SKM-1 treated with dmso at 0.1 percent for 144 hours (cell line): Measurements from ENCODE around the gene COL1A1.

ENCODE experiments used
- DNase-seq: peaks from one replicate; lab custom pipeline; 2025; ENCODE audit not compliant: unreplicated experiment; lab: John Stamatoyannopoulos, UW

COL1A1 gene

DNA sequence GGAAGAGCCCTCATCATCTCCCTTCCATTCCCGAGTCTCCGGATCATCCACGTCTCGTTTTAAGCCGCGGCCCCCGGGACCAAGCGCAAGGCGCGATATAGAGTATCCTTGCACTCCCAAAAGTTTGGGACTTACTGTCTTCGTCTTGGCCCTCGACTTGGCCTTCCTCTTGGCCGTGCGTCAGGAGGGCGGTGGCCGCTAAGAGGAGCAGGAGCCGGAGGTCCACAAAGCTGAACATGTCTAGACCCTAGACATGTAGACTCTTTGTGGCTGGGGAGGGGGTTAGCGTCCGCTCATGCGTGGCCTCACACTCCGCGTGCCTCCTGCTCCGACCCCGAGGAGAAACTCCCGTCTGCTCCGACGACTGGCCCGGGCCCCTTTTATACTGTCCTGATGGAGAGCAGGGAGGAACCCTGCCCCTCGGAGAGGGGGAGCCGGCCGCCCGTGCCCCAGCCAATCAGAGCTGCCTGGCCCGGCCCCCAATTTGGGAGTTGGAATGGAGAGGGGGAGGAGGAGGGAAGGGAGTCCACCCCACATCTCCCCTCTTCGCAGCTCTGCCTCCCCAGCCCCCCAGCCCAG lies at the start of gene COL1A1:
COL1A1 (minus strand) TSS at position 356 of the 579 bp plus-strand sequence; CDS start at position 238, 118 bp downstream.
- no peak for DNase-seq

DNA sequence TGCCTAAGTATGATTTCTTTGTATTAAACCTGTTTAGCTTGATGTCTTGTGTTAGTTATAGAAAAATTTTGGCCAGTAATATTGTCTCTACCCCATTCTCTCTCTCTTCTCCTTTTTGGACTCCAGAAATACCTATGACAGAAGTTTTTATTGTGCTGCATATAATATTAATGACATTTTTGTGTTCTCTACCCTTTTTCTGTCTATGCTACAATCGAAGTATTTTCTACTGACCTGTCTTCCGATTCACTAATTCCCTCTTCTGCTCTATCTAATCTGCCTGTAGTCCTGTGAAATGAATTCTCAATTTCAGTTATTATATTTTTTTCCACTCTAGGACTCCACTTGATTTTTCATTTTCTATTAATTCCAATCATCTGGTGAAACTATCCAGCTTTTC lies 46.8 kb upstream of the COL1A1 start:
- DNase-seq: no peak

DNA sequence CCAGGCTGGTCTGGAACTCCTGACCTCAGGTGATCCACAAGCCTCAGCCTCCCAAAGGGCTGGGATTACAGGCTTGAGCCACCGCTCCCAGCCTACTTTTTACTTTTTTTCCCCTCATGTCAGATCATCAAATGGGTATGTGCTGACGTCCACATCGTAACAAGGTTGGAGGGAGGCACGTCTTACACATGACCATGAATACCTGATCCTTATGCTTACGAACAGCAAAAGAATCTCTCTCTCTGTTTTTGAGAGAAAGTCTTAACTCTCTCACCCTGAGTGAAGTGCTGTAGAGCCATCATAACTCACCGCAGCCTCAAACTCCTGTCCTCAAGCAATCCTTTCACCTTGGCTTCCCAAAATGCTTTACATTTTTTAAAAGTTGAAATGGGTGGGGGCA lies 43.3 kb upstream of the COL1A1 start:
- no peak for DNase-seq

DNA sequence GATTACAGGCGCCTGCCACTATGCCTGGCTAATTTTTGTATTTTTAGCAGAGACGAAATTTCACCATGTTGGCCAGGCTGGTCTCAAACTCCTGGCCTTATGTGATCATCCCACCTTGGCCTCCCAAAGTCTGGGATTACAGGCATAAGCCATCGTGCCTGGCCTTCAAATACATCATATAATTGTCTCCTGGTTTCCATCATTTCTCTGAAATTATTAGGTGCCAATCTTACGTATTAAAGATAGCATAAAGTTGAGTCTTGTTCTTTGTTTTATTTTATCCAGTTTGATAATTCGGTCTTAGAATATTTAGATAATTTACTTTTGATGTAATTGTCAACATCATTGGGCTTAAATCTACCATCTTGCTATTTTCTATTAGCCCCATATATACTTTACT lies 40.0 kb upstream of the COL1A1 start:
- no peak for DNase-seq

DNA sequence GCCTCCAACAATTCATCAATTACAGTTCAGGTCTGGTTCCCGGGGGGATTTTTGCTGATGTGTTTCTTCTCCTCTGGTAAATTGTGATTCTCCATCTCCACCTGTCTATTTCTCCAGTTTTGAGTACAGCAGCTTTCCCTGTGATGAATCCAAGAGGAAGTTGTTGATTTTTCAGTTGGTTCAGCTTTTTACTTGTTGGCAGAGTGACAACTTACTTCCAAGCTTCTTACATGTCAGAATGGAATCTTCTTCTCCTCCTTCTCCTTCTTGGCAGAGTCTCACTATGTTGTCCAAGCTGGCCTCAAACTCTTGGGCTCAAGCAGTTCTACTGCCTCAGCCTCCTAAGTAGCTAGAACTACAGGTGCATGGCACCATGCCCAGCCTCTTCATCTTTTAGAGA lies 39.4 kb upstream of the COL1A1 start:
- no peak for DNase-seq

DNA sequence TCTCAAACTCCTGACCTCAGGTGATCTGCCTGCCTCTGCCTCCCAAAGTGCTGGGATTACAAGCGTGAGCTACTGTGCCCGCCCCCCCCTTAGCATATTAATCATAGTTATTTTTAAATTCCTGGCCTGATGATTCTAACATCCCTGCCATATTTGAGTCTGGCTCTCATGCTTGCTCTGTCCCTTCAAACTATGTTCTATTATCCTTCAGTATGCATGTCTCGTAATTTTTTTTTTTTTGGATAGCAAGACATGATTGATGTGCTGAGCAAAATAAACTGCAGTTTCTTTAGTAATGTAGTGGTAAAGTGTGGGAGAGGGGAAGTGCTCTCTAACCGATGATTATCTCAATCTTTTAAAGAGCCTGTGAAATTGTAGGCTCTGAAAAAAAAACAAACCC lies 38.5 kb upstream of the COL1A1 start:
- no peak for DNase-seq

DNA sequence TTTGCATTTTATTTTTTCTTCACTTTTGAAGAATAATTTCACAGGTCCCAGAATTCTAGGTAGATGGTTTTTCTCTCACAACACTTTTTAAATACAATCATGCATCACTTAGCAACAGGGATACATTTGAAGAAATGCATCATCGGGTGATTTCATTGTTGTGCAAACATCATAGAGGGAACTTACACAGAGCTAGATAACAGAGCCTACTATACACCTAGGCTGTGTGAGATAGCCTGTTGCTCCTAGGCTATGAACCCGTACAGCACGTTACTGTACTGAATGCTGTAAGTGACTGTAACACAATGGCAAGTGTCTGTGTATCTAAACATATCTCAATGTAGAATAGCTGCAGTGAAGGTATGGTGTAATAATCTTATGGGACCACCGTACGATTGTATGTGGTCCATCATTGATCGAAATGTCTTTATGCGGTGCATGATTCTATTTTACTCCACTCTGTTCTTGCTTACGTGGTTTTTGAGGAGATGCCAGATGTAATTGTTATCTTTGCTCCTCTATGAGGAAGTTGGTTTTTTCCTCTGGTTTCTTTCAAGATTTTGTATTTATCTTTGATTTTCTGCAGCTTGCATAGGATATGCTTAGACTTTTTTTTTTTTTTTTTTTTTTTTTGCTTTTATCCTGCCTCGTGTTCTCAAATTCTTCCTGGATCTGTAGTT lies 37.3 kb upstream of the COL1A1 start:
- no peak for DNase-seq

DNA sequence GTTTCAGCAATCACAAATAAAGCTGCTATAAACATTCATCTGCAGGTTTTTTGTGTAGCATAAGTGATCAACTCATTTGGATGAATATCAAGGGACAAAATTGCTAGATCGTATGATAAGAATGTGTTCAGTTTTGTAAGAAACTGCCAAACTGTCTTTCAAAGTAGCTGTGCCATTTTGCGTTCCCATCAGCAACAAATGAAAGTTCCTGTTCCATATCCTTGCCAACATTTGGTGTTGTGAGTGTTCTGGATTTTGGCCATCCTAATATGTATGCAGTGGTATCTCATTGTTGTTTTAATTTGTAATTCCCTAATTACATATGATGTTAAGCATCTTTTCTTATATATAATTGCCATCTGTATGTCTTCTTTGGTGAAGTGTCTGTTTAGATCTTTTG lies 36.5 kb upstream of the COL1A1 start:
- DNase-seq: no peak

DNA sequence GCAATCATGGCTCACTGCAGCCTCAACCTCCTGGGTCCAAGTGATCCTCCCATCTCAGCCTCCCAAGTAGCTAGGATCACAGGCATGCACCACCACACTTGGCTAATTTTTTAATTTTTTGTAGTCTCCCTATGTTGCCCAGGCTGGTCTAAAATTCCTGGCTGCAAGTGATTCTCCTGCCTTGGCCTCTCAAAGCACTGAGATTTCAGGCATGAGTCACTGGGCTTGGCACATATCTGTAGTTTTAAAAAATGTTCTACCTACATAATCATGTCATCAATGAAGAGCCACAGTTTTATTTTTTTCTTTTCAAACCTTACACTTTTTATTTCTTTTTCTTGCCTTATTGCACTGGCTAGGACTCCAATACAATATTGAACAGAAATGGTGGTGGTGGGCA lies 33.1 kb upstream of the COL1A1 start:
- no peak for DNase-seq

DNA sequence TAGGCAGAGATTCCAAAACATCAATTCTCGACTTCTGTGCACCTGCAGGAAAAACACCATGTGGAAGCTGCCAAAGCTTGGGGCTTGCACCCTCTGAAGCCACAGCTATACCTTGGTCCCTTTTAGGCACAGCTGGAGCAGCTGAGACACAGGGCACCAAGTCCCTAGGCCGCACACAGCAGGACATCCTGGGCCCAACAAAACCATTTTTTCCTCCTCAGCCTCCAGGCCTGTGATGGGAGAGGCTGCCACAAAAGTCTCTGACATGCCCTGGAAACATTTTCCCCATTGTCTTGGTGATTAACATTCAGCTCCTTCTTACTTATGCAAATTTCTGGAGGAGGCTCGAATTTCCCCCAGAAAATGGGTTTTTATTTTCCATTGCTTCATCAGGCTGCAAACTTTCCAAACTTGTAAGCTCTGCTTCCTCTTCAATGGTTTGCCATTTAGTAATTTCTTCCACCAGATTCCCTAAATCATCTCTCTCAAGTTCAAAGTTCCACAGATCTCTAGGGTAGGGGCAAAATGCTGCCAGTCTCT lies 24.3 kb upstream of the COL1A1 start:
- no peak for DNase-seq

DNA sequence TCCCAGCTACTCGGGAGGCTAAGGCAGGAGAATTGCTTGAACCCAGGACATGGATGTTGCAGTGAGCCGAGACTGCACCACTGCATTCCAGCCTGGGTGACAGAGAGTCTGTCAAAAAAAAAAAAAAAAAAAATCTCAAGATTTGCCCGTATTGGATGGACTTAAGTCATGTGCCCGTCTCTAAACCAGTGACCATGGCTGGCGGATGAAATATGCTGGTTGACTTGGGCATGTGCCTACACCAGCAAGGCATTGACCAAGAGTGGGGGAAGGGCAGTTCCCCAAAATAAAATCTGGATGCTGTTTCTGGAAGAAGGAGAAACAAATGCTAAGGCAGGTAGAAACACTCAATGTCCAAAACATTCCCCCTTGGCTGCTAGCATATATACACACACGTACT lies 21.5 kb upstream of the COL1A1 start:
- no peak for DNase-seq

DNA sequence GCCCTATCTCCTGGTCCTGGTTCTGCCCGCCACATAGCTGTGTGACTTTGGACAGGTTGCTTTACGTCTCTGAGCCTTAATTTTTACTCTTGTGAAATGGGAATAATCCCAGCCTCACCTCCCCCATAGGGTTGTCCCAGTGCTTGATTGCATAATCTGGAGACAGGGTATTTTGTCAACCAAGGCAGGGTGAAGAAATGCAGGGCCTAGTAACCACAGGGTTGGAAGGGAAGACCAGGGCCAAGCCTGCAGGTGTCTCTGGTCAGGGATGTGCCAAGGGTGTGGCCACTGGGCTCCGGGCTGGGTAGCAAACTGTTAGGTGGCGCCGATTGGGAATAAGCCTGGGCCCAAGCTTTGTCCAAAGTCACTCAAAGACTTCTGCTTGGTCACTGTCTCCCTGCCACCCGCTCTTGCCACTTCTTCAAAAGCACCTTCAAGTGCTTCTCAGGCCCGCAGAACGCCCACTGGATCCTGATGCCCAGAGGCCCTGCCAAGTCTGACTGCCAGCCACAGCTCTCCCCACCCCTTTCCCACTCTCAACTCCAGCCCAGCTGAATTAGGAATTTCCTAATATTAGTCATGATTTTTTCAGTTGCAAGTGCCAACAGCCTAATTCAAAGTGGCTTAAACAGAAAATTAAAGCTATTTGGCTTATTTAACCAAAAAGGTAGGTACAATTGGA lies 20.6 kb upstream of the COL1A1 start:
- DNase-seq: peak; percentile 73

DNA sequence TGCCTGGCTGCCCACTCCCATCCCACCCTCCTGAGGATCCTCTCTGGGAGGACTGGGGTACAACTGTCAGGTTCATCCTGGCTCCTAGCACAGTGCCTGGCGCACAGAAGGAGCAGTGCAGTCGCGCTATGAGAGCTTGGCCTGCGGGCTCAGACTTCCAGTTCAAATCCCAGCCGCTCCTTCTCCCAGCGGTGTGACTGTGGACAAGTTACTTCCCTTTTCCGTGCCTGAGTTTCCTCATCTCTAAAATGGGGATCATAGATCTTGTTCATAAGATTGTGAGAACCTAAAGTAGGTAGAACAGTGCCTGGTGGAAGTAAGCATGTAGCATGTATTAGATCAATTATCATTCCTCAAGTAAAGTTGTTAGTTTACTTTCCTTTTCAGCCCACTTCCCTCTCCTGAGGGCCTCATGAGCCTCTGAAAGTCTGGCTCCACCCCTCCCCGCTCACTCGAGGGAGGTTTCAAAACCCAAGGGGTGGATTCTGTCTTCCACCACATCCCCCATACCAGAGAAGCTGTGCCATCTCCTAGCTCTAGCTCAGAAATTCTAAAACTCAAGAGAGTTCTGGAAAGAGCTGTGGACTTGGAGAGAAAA lies 19.9 kb upstream of the COL1A1 start:
- peak; percentile 73 for DNase-seq

DNA sequence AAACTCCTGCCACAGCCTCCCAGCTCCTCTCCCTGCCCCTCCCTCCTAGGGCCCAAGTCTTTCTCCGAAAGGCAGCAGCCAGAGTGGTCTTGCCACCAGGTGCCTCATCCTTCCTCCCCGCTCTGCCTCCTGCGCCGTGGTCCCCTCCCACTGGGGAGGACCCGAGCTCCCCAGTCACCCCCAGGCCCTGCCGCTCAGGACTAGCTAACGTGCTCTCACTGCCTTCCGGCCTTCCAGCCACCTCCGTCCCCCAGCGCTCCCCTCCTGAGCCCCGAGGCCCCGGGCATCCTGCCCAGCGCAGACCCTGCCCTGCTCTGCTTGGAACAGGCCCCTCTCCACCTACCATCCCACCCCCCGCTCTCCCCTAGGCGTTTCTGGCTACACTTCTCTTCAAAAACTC lies 19.4 kb upstream of the COL1A1 start:
- no peak for DNase-seq

DNA sequence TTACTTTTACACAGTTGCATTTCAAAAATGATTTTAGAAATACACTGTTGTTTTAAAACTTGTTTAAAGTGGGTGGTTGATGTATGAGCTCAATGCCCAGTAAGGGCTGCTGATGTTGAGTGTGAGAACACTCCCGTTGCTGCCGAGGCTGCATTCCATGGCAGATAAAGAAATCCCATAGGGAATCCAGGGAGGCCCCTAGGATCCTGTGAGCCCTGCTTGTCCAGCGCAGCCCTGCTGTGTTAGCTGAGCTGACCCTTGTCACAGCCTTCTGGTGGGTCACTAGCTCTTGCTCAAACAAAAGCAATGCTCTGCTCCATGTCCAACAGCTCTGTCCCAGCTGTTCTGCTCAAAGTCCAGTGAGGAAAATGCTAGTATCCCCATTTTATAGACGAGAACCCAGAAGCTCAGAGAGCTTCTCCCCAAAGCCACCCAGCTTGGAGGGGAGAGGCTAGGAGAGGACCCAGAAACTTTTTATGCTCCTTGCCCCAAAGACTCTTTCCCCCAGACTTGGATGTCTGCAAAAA lies 18.6 kb upstream of the COL1A1 start:
- no peak for DNase-seq

DNA sequence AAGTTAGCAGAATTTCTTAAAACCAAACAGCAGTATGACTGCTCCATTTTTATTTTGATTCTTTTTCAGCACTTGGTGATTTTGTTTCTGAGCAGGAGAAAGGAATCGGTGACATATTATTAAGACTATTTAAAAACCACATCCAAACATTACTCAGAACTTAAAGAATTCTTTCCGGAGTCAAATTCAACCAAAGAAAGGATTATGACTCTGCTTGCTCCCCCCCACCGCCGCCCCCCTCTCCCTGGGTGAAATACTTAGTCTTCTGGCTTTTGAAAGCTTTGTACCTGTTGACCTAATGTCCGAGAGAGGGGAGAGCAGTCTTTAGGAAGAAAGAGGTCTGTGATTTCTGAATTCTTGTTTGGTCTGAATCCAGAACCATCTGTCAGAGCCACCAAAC lies 17.9 kb upstream of the COL1A1 start:
- no peak for DNase-seq

DNA sequence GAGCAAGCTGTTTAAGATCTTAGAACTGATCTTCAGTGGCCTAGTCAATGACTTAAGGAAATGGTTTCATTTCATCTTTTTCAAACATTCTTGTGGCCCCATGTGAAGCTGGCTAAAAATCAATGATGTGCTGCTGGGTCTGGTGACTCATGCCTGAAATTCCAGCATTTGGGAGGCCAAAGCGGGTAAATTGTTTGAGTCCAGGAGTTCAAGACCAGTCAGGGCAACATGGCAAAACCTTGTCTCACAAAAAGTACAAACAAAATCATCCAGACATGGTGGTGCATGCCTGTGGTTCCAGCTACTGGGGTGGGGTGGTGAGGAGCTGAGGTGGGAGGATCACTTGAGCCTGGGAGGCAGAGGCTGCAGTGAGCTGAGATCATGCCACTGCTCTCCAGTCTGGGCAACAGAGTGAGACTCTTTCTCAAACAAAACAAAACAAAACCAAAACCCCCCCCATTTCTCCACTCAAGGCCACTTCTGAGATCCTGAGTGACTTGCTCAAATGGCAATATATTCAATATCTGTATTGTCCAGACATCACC lies 17.4 kb upstream of the COL1A1 start:
- DNase-seq: no peak

DNA sequence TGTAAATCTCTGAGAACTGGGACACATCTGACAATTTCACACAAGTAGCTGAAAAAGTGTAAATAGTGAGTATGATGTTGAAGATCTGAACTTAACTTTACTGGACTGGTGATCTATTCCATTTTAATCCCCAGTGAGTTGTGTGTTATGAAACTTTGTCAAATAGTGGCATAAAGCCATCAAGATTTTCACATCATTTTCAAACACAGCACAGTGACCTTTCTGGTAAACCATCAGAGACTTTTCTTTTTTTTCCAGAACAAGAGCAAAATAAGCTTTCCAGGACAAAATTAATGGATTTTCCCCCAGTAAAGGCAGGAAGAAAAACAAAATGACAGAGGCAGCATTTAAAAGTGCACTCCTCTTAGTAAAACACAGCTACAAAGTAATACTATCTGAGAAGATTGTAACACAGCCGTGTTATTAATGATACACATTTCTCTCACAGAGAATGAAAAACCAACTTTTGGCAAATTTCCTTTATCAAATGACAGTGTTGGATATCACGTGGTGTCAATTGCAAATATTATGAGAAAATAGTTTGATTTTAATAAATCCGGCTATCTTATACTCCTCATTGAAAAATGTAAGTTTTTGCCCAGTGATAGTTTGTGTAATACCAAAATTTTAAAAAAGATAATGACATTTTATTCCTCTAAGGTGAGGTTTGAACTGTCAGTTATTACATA lies 16.8 kb upstream of the COL1A1 start:
- DNase-seq: no peak

DNA sequence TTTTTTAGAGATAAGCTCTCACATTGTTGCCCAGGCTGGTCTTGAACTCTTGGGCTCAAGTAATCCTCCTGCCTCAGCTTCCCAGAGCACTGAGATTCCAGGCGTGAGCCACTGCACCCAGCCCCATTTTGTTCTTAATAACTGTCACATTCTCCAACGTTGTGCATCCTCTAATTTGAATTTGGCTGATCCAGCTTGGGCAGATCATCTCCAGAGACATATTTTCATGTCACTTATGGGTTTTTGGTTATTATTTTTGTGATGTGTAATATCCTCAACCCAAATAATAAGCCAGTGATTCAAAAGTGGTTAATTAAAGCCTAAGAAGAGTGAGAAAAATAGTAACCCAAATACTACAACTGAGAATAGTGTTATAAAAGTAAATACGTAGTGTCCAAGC lies 16.2 kb upstream of the COL1A1 start:
- DNase-seq: no peak

DNA sequence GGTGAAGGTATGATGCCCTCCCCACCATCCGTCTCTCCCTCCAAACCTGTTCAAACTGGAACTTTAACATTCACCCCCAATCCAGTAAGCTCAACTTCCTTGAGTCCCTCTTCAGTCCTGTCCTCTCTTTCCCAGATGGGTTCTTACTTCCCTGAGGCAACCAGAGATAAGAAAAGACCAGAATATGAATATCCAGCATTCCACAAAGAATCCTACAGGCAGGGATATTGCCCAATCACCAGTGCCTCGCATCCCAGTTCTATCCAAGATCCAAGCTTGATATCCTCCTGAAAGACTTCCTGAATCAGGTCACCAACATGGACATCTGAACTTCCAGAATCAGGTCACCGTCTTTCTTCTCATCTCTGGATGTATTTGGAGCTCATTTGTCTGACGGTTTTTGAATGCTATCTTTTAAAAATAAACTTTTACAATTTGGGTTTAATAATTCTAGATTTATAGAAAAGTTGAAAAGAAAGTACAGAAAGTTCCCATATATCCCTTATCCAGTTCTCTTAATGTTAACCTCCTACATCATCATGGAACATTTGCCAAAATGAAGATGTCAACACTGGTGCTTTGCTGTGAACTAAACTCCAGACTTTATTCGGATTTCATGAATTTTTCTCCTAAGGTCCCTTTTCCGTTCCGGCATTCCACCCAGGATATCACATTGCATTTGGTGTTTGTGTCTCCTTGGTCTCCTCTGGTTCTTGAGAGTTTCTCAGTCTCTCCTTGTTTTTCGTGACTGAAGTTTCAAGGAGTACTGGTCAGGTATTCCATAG lies 13.7 kb upstream of the COL1A1 start:
- no peak for DNase-seq
